SK-N-MC (cell line): ENCODE results near the gene WASHC4.

Source experiments
- EZH2 ChIP-seq: fragments of 200-600 bp; sonication (generic); IDR thresholded peaks from one replicate; pipeline ENCODE4 v1.6.1; 2017; ENCODE audit warnings: antibody characterized with exemption
- POLR2AphosphoS5 ChIP-seq: IDR thresholded peaks from 2 replicates; pipeline ENCODE4 v1.6.1; 2012; ENCODE audit warnings: mild to moderate bottlenecking, low read depth, low read length, borderline replicate concordance

DNA sequence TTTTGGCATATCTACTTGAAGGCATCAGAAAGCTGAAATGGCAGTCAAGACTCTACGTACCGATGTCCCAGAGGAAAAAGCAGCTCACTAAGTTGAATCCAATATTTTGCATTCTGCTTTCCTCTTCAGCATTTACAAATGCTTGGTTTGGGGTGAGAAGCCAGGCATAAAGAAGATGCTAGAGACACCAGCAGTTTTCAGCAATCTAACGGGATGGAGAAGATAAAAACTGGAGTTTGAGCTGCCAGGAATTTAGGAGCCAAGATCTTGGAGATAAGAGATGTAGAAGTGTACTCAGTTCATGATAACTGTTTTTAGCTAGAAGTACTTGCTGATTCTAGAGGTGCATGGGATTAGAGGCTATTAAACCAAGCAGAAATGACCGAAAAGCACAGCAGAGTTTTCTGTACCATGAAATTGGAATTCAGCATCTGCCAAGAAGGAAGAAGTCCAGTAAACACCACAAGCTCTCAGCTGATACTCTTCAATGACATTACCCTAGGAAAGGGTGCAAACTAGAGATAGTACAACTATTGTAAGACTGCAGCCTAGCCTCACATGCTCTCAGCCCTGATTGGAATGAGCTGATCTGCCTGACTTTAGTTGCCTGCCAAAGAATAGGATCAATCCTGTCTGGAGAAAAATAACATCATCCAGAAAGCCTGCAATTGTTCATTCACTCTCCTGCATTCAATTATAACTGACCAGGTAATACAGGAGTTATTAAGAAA, 15.9 kb upstream of the WASHC4 start:
- TF ChIP-seq POLR2AphosphoS5 = no peak
- no peak for TF ChIP-seq EZH2
